ENCODE results near the gene OR4C45. TPM values are rescaled to one million over a fixed set of nuclear protein-coding genes. Genes with fewer than 3 reads are reported as not detected.

The OR4C45 gene
- total and polyA plus RNA-seq, 3 donors from 2014 or later, result not detected

GRCh38 chr11:50072226-50073112 lies 39.8 kb downstream of the OR4C45 start:
- Histone ChIP-seq H3K36me3 (ENCODE audit: low read depth, missing control alignments) (no peaks in the 10 kb centered on the region), H3K9me3 (no peaks in the 10 kb centered on the region), H3K4me3 (no peak overlapping the region), H3K27ac (no peak overlapping the region), H3K27me3 (no peaks in the 10 kb centered on the region), H3K4me1 (no peaks in the 10 kb centered on the region)
- intact Hi-C loops (cut with DNase I; ENCODE audit: low total_unique reads), result no loop called here
- 83% methylated on average over 12 of the region's 12 CpGs for WGBS, 2 donors
- no peak for DNase-seq
- TF ChIP-seq POLR2A (IDR thresholded peaks at IDR 0.05), result no peak
- TF ChIP-seq CTCF (IDR thresholded peaks at IDR 0.05), result no peak

GRCh38 chr11:50073113-50074105 lies 40.7 kb downstream of the OR4C45 start:
- Histone ChIP-seq H3K9me3 (no peaks in the 10 kb centered on the region), H3K36me3 (ENCODE audit: low read depth, missing control alignments) (no peaks in the 10 kb centered on the region), H3K27ac (no peak overlapping the region), H3K27me3 (no peaks in the 10 kb centered on the region), H3K4me1 (no peaks in the 10 kb centered on the region), H3K4me3 (no peak overlapping the region)
- no peak for DNase-seq
- intact Hi-C loops (cut with DNase I; ENCODE audit: low total_unique reads), result no loop called here
- TF ChIP-seq CTCF (IDR thresholded peaks at IDR 0.05) (no peak), POLR2A (IDR thresholded peaks at IDR 0.05) (no peak)
- WGBS, 2 donors, result 86 to 92% methylated on average over 9 to 10 of the region's 10 CpGs

- no peak for TF ChIP-seq POLR2A (IDR thresholded peaks at IDR 0.05)
- TF ChIP-seq CTCF (IDR thresholded peaks at IDR 0.05), result no peak
- H3K4me1 ChIP-seq, result no peaks in the 10 kb centered on the region
- H3K4me3 ChIP-seq, result no peak overlapping the region
- WGBS, 2 donors, result 81 to 83% methylated on average over 6 of the region's 6 CpGs
- no peaks in the 10 kb centered on the region for H3K36me3 ChIP-seq (ENCODE audit: low read depth, missing control alignments)
- no peaks in the 10 kb centered on the region for H3K9me3 ChIP-seq
- H3K27me3 ChIP-seq, result no peaks in the 10 kb centered on the region
- DNase-seq, result no peak
- no peak overlapping the region for H3K27ac ChIP-seq
- intact Hi-C loops (cut with DNase I; ENCODE audit: low total_unique reads), result no loop called here
These were observed 41.5 kb downstream of the OR4C45 start for GRCh38 chr11:50074161-50074560.

GRCh38 chr11:50075856-50076255 lies 43.2 kb downstream of the OR4C45 start:
- TF ChIP-seq CTCF (IDR thresholded peaks at IDR 0.05) (no peak), POLR2A (IDR thresholded peaks at IDR 0.05) (no peak)
- Histone ChIP-seq H3K4me3 (no peak overlapping the region), H3K9me3 (no peaks in the 10 kb centered on the region), H3K36me3 (ENCODE audit: low read depth, missing control alignments) (no peaks in the 10 kb centered on the region), H3K27ac (no peak overlapping the region), H3K27me3 (no peaks in the 10 kb centered on the region), H3K4me1 (no peaks in the 10 kb centered on the region)
- DNase-seq, result no peak
- intact Hi-C loops (cut with DNase I; ENCODE audit: low total_unique reads), result no loop called here
- WGBS, 2 donors, result 83% methylated on average over 4 of the region's 4 CpGs; no CpG with 5 or more reads in 1 of the 2 donors
